ENCODE results near the gene RBBP5. TPM values are rescaled to one million over a fixed set of nuclear protein-coding genes. Genes with fewer than 3 reads are reported as not detected.

The RBBP5 gene
- polyA plus RNA-seq, 1 donor from 2014 or later: 24.2 TPM

DNA sequence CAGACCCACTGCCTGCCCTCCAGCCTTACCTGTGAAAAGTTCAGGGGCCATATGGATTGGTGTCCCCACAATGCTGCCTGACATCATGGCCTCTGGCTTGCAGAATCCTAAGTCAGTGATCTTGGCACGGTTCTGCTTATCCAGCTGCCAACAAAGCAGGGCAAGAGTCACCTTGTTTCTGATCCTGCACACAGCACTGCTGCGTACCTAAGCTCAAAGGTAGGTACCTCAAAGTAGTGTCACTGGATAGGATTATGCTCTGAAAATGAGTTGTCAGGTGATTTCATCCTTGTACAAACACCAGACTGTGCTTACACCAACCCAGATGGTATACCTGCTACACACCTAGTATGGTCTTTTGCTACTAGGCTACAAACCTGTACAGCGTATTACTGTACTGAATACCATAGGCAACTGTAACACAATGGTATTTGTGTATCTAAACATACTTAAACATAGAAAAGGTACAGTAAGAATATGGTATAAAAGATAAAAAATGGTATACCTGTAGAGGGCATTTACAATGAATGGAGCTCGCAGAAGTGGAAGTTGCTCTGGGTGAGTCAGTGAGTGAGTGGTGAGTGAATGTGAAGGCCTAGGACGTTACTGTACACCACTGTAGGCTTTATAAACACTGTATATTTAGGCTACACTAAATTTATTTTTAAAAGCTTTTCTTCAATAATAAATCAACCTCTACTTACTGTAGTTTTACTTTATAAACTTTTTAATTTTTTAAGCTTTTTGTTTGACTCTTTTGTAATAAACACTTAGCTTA is 29.1 kb upstream of the RBBP5 start:
- no peak overlapping the region for H3K4me2 ChIP-seq (ENCODE audit: low read length)
- TF ChIP-seq POLR2AphosphoS5 (IDR thresholded peaks at IDR 0.05): no peak
- TF ChIP-seq MXI1 (conservative IDR thresholded peaks at IDR 0.05; ENCODE audit: poor library complexity, severe bottlenecking): no peak
- TF ChIP-seq, protein P1, sequence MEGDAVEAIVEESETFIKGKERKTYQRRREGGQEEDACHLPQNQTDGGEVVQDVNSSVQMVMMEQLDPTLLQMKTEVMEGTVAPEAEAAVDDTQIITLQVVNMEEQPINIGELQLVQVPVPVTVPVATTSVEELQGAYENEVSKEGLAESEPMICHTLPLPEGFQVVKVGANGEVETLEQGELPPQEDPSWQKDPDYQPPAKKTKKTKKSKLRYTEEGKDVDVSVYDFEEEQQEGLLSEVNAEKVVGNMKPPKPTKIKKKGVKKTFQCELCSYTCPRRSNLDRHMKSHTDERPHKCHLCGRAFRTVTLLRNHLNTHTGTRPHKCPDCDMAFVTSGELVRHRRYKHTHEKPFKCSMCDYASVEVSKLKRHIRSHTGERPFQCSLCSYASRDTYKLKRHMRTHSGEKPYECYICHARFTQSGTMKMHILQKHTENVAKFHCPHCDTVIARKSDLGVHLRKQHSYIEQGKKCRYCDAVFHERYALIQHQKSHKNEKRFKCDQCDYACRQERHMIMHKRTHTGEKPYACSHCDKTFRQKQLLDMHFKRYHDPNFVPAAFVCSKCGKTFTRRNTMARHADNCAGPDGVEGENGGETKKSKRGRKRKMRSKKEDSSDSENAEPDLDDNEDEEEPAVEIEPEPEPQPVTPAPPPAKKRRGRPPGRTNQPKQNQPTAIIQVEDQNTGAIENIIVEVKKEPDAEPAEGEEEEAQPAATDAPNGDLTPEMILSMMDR (IDR thresholded peaks at IDR 0.05; ENCODE audit: poor library complexity, severe bottlenecking): no peak
- TF ChIP-seq SMC3 (conservative IDR thresholded peaks at IDR 0.05; ENCODE audit: poor library complexity): no peak
- TF ChIP-seq RAD21 (conservative IDR thresholded peaks at IDR 0.05): no peak
- TF ChIP-seq EP300 (conservative IDR thresholded peaks at IDR 0.05; ENCODE audit: poor library complexity, severe bottlenecking): no peak
- TF ChIP-seq TAF1 (IDR thresholded peaks at IDR 0.05; ENCODE audit: low read depth): no peak
- no peak for TF ChIP-seq EZH2 (IDR thresholded peaks at IDR 0.05; ENCODE audit: borderline replicate concordance, insufficient read depth, low read length, poor library complexity, severe bottlenecking)
- TF ChIP-seq, protein P2, sequence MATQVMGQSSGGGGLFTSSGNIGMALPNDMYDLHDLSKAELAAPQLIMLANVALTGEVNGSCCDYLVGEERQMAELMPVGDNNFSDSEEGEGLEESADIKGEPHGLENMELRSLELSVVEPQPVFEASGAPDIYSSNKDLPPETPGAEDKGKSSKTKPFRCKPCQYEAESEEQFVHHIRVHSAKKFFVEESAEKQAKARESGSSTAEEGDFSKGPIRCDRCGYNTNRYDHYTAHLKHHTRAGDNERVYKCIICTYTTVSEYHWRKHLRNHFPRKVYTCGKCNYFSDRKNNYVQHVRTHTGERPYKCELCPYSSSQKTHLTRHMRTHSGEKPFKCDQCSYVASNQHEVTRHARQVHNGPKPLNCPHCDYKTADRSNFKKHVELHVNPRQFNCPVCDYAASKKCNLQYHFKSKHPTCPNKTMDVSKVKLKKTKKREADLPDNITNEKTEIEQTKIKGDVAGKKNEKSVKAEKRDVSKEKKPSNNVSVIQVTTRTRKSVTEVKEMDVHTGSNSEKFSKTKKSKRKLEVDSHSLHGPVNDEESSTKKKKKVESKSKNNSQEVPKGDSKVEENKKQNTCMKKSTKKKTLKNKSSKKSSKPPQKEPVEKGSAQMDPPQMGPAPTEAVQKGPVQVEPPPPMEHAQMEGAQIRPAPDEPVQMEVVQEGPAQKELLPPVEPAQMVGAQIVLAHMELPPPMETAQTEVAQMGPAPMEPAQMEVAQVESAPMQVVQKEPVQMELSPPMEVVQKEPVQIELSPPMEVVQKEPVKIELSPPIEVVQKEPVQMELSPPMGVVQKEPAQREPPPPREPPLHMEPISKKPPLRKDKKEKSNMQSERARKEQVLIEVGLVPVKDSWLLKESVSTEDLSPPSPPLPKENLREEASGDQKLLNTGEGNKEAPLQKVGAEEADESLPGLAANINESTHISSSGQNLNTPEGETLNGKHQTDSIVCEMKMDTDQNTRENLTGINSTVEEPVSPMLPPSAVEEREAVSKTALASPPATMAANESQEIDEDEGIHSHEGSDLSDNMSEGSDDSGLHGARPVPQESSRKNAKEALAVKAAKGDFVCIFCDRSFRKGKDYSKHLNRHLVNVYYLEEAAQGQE (IDR thresholded peaks at IDR 0.05; ENCODE audit: borderline replicate concordance): no peak

DNA sequence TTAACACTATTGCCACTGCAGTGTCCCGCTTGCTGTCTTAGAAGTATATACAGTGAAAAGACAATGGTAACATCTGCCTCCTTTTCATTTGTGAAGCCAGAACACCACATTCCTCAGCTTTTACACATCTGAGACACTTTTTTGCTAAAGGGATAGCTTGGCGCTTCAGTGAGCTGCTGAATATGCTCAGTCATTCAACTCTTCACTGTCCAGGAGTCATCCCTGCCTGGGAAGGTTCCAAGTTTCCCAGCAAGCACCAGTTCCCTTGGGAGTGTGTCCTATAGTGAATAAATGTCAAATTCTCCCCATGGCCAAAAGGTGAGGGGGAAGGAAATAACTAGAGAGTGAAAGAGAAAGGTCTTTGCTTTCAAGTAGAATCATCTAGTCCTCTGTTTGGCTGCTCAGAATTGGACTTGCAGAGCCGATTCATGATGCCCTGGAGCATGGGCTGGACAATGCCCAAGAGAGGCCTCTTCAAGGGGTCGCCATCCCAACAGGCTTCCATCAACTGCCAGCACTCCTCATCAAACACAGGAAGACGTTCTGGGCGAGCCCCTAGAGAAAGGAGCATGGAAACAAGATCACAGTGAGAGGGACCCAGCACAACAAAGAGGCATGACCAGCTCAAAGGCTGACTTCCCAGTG is 25.5 kb upstream of the RBBP5 start:
- Histone ChIP-seq H3K4me2 (ENCODE audit: low read length) (no peak overlapping the region), H3K9ac (ENCODE audit: low read length) (no peak overlapping the region), H4K20me1 (ENCODE audit: insufficient read depth) (no peaks in the 10 kb centered on the region)

More for the DNA sequence above, 29.1 kb upstream of the RBBP5 start:
- no peaks in the 10 kb centered on the region for H3K27me3 ChIP-seq (ENCODE audit: insufficient read depth, low read depth, low read length)
- no peaks in the 10 kb centered on the region for H4K20me1 ChIP-seq (ENCODE audit: insufficient read depth)
- no peaks in the 10 kb centered on the region for H3F3A ChIP-seq (ENCODE audit: insufficient read depth, low read length, poor library complexity, severe bottlenecking)
- peaks cover 13% of the 10 kb centered on the region for H3K36me3 ChIP-seq (ENCODE audit: insufficient read depth, low read length)
- H3K9ac ChIP-seq (ENCODE audit: low read length): no peak overlapping the region
- no peaks in the 10 kb centered on the region for H3K9me2 ChIP-seq (ENCODE audit: insufficient read depth, low read length)
- H3K27ac ChIP-seq (ENCODE audit: low read length): no peak overlapping the region
- H2AFZ ChIP-seq (ENCODE audit: low read depth, low read length): no peak overlapping the region
- H3K79me2 ChIP-seq (replicated peaks; ENCODE audit: insufficient read depth, low read length): no peaks in the 10 kb centered on the region
- H3K4me3 ChIP-seq (ENCODE audit: low read length): no peak overlapping the region
- H3K9me3 ChIP-seq (ENCODE audit: low read length): peaks cover under 1% of the 10 kb centered on the region

More for the DNA sequence above, 25.5 kb upstream of the RBBP5 start:
- H3K9me3 ChIP-seq (ENCODE audit: low read length): no peaks in the 10 kb centered on the region
- H3K27me3 ChIP-seq (ENCODE audit: insufficient read depth, low read depth, low read length): no peaks in the 10 kb centered on the region
- H3K79me2 ChIP-seq (replicated peaks; ENCODE audit: insufficient read depth, low read length): no peaks in the 10 kb centered on the region
- H3F3A ChIP-seq (ENCODE audit: insufficient read depth, low read length, poor library complexity, severe bottlenecking): no peaks in the 10 kb centered on the region
- no peak overlapping the region for H3K4me3 ChIP-seq (ENCODE audit: low read length)
- no peaks in the 10 kb centered on the region for H3K9me2 ChIP-seq (ENCODE audit: insufficient read depth, low read length)
- H3K27ac ChIP-seq (ENCODE audit: low read length): no peak overlapping the region
- TF ChIP-seq, protein P1 (IDR thresholded peaks at IDR 0.05; ENCODE audit: poor library complexity, severe bottlenecking): no peak
- no peak for TF ChIP-seq EP300 (conservative IDR thresholded peaks at IDR 0.05; ENCODE audit: poor library complexity, severe bottlenecking)
- no peak overlapping the region for H2AFZ ChIP-seq (ENCODE audit: low read depth, low read length)
- H3K36me3 ChIP-seq (ENCODE audit: insufficient read depth, low read length): peaks cover 10% of the 10 kb centered on the region

Measured in neural cell (in vitro differentiated cells).